Mesendoderm (in vitro differentiated cells): Measurements from ENCODE around the gene BTBD3.
A peak's percentile ranks its signal among the peaks of the same experiment; 100 is the strongest.

Source experiments
- DNase-seq: peaks from one replicate; pipeline ENCODE4 v3.0.0; 2013
- H2AK5ac ChIP-seq: 2 replicates; pipeline ENCODE4 v1.6.1; 2013; ENCODE audit warnings: low read length, inconsistent platforms
- H2BK120ac ChIP-seq: 2 replicates; pipeline ENCODE4 v1.6.1; 2013; ENCODE audit warnings: low read depth, mild to moderate bottlenecking, low read length, moderate library complexity, mixed read lengths
- H2BK15ac ChIP-seq: replicated peaks from 2 replicates; pipeline ENCODE4 v1.6.1; 2013; ENCODE audit warnings: low read depth, mild to moderate bottlenecking, moderate library complexity
- H2BK5ac ChIP-seq: 2 replicates; pipeline ENCODE4 v1.6.1; 2013; ENCODE audit warnings: low read length, inconsistent platforms
- H3K18ac ChIP-seq: 2 replicates; pipeline ENCODE4 v1.6.1; 2013; ENCODE audit warnings: mild to moderate bottlenecking, low read length, mixed read lengths
- H3K23ac ChIP-seq: one replicate; pipeline ENCODE4 v1.6.1; 2013; ENCODE audit warnings: low read length
- H3K27ac ChIP-seq: 2 replicates; pipeline ENCODE4 v1.5.1; 2013; ENCODE audit warnings: low read depth, mild to moderate bottlenecking, inconsistent platforms, low read length, moderate library complexity
- H3K27me3 ChIP-seq: 2 replicates; pipeline ENCODE4 v1.6.1; 2013; ENCODE audit warnings: low read length, control low read depth, mild to moderate bottlenecking, inconsistent platforms; ENCODE audit not compliant: insufficient read depth, poor library complexity
- H3K36me3 ChIP-seq: 2 replicates; pipeline ENCODE4 v1.6.1; 2013; ENCODE audit warnings: low read length, inconsistent platforms; ENCODE audit not compliant: control insufficient read depth, insufficient read depth
- H3K4ac ChIP-seq: one replicate; pipeline ENCODE4 v1.6.1; 2013; ENCODE audit warnings: low read depth, mild to moderate bottlenecking, low read length, moderate library complexity
- H3K4me1 ChIP-seq: 2 replicates; pipeline ENCODE4 v1.6.1; 2013; ENCODE audit warnings: low read depth, low read length, inconsistent platforms; ENCODE audit not compliant: control insufficient read depth
- H3K4me2 ChIP-seq: 2 replicates; pipeline ENCODE4 v1.6.1; 2013; ENCODE audit warnings: low read length
- H3K4me3 ChIP-seq: 2 replicates; pipeline ENCODE4 v1.5.1; 2013; ENCODE audit warnings: mild to moderate bottlenecking, low read length
- H3K56ac ChIP-seq: one replicate; pipeline ENCODE4 v1.6.1; 2013; ENCODE audit warnings: low read length
- H3K79me1 ChIP-seq: 2 replicates; pipeline ENCODE4 v1.6.1; 2013; ENCODE audit warnings: low read length, inconsistent platforms
- H3K79me2 ChIP-seq: 2 replicates; pipeline ENCODE4 v1.6.1; 2013; ENCODE audit warnings: mild to moderate bottlenecking, low read length; ENCODE audit not compliant: control insufficient read depth, insufficient read depth
- H3K9ac ChIP-seq: 2 replicates; pipeline ENCODE4 v1.6.1; 2013; ENCODE audit warnings: low read length, inconsistent platforms
- H4K5ac ChIP-seq: one replicate; pipeline ENCODE4 v1.6.1; 2013; ENCODE audit warnings: low read length
- H4K8ac ChIP-seq: one replicate; pipeline ENCODE4 v1.6.1; 2013; ENCODE audit warnings: low read depth, mild to moderate bottlenecking, control low read depth, low read length, moderate library complexity
- WGBS: extraction: QIAGEN DNeasy Blood & Tissue Kit; methylation state at CpG from one replicate; pipeline ENCODE4 v1.1.7; 2013; ENCODE audit warnings: low lambda C conversion rate, missing lambda C conversion rate; ENCODE audit not compliant: insufficient coverage; ENCODE audit errors: extremely low coverage; 5-methylcytosine and 5-hydroxymethylcytosine counted together

The BTBD3 gene

GRCh38 chr20:11906626-11907480 is 10.8 kb upstream of the BTBD3 start:
- Histone ChIP-seq H3K9ac (no peak overlapping the region), H3K4me1 (no peaks in the 10 kb centered on the region), H2AK5ac (no peak overlapping the region), H3K79me2 (peaks cover 36% of the 10 kb centered on the region), H3K23ac (no peak overlapping the region), H4K5ac (no peak overlapping the region), H2BK15ac (no peak overlapping the region), H2BK120ac (no peak overlapping the region), H3K27me3 (no peaks in the 10 kb centered on the region), H3K18ac (no peak overlapping the region), H2BK5ac (no peak overlapping the region), H3K4me2 (no peak overlapping the region), H3K27ac (no peak overlapping the region), H3K56ac (no peak overlapping the region), H4K8ac (no peak overlapping the region), H3K4ac (no peak overlapping the region), H3K4me3 (no peak overlapping the region), H3K36me3 (no peaks in the 10 kb centered on the region), H3K79me1 (peaks cover 14% of the 10 kb centered on the region)
- no CpG with 5 or more reads among the region's 4 CpGs for WGBS
- DNase-seq: no peak

DNA sequence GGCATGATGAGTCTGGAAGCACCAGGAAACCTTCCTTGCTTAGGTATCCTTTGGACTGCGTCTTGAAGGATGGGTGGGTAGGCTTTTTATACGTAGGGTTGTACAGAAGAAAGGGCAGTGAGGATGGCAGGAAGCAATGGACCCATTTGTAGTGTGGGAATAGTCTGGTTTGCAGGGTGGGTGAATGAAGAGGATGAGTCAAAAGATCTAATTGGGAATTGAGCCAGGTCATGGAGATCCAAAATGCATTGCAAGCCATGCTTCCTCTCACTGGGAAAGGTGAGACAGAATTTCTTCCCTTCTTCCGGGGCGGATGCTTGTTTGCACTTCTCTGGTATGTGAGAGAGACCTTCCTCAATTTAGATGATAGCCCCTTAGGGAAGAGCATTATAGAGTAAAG is 10.1 kb upstream of the BTBD3 start:
- Histone ChIP-seq H3K27me3 (no peaks in the 10 kb centered on the region), H3K36me3 (no peaks in the 10 kb centered on the region), H3K4me2 (no peak overlapping the region), H2AK5ac (no peak overlapping the region), H4K8ac (no peak overlapping the region), H3K4me1 (no peaks in the 10 kb centered on the region), H2BK5ac (no peak overlapping the region), H3K27ac (no peak overlapping the region), H3K79me2 (peaks cover 38% of the 10 kb centered on the region), H3K23ac (no peak overlapping the region), H3K56ac (no peak overlapping the region), H3K4ac (no peak overlapping the region), H3K18ac (no peak overlapping the region), H2BK120ac (no peak overlapping the region), H4K5ac (no peak overlapping the region), H3K79me1 (peaks cover 14% of the 10 kb centered on the region), H3K9ac (no peak overlapping the region), H3K4me3 (no peak overlapping the region), H2BK15ac (no peak overlapping the region)
- WGBS: no CpG with 5 or more reads among the region's 4 CpGs
- DNase-seq: no peak

- no peak overlapping the region for H2BK15ac ChIP-seq
- H2BK120ac ChIP-seq: no peak overlapping the region
- no peak overlapping the region for H2AK5ac ChIP-seq
- no peak overlapping the region for H3K56ac ChIP-seq
- no peak overlapping the region for H3K27ac ChIP-seq
- H3K27me3 ChIP-seq: no peaks in the 10 kb centered on the region
- no peak overlapping the region for H3K4ac ChIP-seq
- no peak overlapping the region for H2BK5ac ChIP-seq
- DNase-seq: peak; percentile 26
- peaks cover 8% of the 10 kb centered on the region for H3K79me1 ChIP-seq
- H3K4me3 ChIP-seq: no peak overlapping the region
- H4K5ac ChIP-seq: no peak overlapping the region
- H3K79me2 ChIP-seq: peaks cover 29% of the 10 kb centered on the region
- H3K4me1 ChIP-seq: no peaks in the 10 kb centered on the region
- no peak overlapping the region for H3K4me2 ChIP-seq
- H3K36me3 ChIP-seq: no peaks in the 10 kb centered on the region
- H4K8ac ChIP-seq: no peak overlapping the region
- no CpG with 5 or more reads among the region's 4 CpGs for WGBS
- H3K9ac ChIP-seq: no peak overlapping the region
- H3K18ac ChIP-seq: no peak overlapping the region
- H3K23ac ChIP-seq: no peak overlapping the region
Observed at GRCh38 chr20:11912013-11912658, 5.6 kb upstream of the BTBD3 start.

DNA sequence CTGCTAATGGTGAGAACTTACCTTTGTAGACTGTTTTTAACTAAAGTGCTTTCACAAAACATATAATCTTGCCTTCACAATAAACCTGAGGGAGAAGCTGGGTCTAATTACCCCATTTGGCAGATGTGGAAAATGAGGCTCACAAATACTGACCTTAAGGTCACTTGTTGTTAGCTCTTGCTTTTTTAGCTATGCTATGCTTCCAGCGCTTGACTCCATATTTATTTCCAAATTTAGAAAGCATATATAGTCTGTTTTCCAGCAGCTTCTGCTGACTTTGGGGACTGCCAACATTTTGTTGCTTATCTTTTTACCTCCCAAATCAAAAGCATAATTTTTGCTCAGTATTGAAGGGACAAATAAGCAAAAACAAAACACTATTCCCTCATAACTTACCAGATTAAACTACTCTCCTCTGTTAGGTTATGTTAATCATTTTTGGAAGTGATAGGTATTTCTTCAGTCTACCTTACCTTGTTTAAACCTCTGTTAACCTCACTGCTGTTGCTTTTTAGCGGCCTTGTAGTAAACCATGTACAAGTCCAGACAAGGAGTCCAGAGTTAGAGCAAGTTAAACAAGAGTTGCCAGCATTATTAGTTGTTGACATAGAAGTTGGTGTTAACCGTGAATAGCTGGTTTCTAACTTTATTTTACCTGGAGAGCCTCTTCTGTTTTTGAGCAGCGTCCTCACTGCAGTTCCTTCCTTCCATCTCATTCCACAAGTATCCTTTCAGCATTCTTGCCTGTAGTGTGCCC is 4.9 kb upstream of the BTBD3 start:
- Histone ChIP-seq H4K8ac (no peak overlapping the region), H3K4me3 (no peak overlapping the region), H2BK5ac (no peak overlapping the region), H3K23ac (no peak overlapping the region), H4K5ac (no peak overlapping the region), H3K9ac (no peak overlapping the region), H3K18ac (no peak overlapping the region), H2AK5ac (no peak overlapping the region), H3K4me1 (no peaks in the 10 kb centered on the region), H3K27me3 (no peaks in the 10 kb centered on the region), H3K56ac (no peak overlapping the region), H2BK15ac (no peak overlapping the region), H3K4ac (no peak overlapping the region), H3K79me2 (peaks cover 22% of the 10 kb centered on the region), H2BK120ac (no peak overlapping the region), H3K36me3 (no peaks in the 10 kb centered on the region), H3K79me1 (peaks cover 3% of the 10 kb centered on the region), H3K27ac (no peak overlapping the region), H3K4me2 (no peak overlapping the region)
- DNase-seq: no peak
- WGBS: no CpG with 5 or more reads among the region's 4 CpGs

- H3K36me3 ChIP-seq: peaks cover 2% of the 10 kb centered on the region
- no peak overlapping the region for H4K5ac ChIP-seq
- H3K4me3 ChIP-seq: no peak overlapping the region
- peaks cover 6% of the 10 kb centered on the region for H3K79me2 ChIP-seq
- no peak overlapping the region for H3K56ac ChIP-seq
- peaks cover 6% of the 10 kb centered on the region for H3K79me1 ChIP-seq
- H3K23ac ChIP-seq: no peak overlapping the region
- no peak overlapping the region for H2BK5ac ChIP-seq
- no peak overlapping the region for H3K4me2 ChIP-seq
- H4K8ac ChIP-seq: no peak overlapping the region
- no peak overlapping the region for H3K27ac ChIP-seq
- H2BK120ac ChIP-seq: no peak overlapping the region
- H3K27me3 ChIP-seq: no peaks in the 10 kb centered on the region
- no peak overlapping the region for H3K18ac ChIP-seq
- no peaks in the 10 kb centered on the region for H3K4me1 ChIP-seq
- no peak for DNase-seq
- WGBS: no CpG with 5 or more reads among the region's 5 CpGs
- H3K9ac ChIP-seq: no peak overlapping the region
- H2AK5ac ChIP-seq: no peak overlapping the region
- no peak overlapping the region for H3K4ac ChIP-seq
- H2BK15ac ChIP-seq: no peak overlapping the region
Observed at GRCh38 chr20:11918391-11918845, 725 bp downstream of the BTBD3 start.
